NT2/D1 (cell line): ENCODE measurements around the gene SESTD1.
"Not testable (repeated sequence)": the region's sequence is repeated elsewhere in the genome, so short reads cannot be mapped to it uniquely, and the experiment has no call there.

Source experiments
- SUZ12 ChIP-seq: IDR thresholded peaks from 2 replicates; pipeline ENCODE4 v1.6.1; 2011; ENCODE audit not compliant: insufficient read length, insufficient read depth; ENCODE audit errors: extremely low read depth
- YY1 ChIP-seq: IDR thresholded peaks from 2 replicates; pipeline ENCODE4 v1.6.1; 2011; ENCODE audit not compliant: insufficient read length, insufficient read depth
- ZNF274 ChIP-seq: IDR thresholded peaks from 2 replicates; pipeline ENCODE4 v1.6.1; 2011; ENCODE audit warnings: mild to moderate bottlenecking, low read depth, low read length

DNA sequence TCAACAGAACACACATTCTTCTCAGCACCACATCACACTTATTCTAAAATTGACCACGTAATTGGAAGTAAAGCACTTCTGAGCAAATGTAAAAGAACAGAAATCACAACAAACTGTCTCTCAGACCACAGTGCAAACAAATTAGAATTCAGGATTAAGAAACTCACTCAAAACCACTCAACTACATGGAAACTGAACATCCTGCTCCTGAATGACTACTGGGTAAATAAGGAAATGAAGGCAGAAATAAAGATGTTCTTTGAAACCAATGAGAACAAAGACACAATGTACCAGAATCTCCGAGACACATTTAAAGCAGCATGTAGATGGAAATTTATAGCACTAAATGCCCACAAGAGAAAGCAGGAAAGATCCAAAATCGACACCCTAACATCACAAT lies 50.0 kb downstream of the SESTD1 start:
- not testable (repeated sequence) for TF ChIP-seq ZNF274, YY1, SUZ12
